GM23248 (cell line): ENCODE measurements around the gene ACOT9. TPM values are rescaled to one million over a fixed set of nuclear protein-coding genes. Genes with fewer than 3 reads are reported as not detected.

Experiments used
- DNase-seq: peaks from one replicate; pipeline ENCODE4 v3.0.0-alpha.2; 2015
- H2AFZ ChIP-seq: fragments of 200-600 bp; sonication (generic); 2 replicates; pipeline ENCODE4 v1.6.1; 2016; ENCODE audit warnings: antibody characterized with exemption
- H3F3A ChIP-seq: fragments of 200-600 bp; sonication (generic); 2 replicates; pipeline ENCODE4 v1.6.1; 2016; ENCODE audit warnings: mild to moderate bottlenecking, antibody characterized with exemption, mixed run types; ENCODE audit not compliant: insufficient read depth
- H3K27ac ChIP-seq: fragments of 200-600 bp; sonication (generic); 2 replicates; pipeline ENCODE4 v1.5.1; 2016; ENCODE audit warnings: mild to moderate bottlenecking
- H3K27me3 ChIP-seq: fragments of 200-600 bp; sonication (generic); replicated peaks from 2 replicates; pipeline ENCODE4 v1.6.1; 2016; ENCODE audit warnings: mild to moderate bottlenecking; ENCODE audit not compliant: insufficient read depth
- H3K36me3 ChIP-seq: fragments of 200-600 bp; sonication (generic); 2 replicates; pipeline ENCODE4 v1.6.1; 2016; ENCODE audit warnings: low read depth, mild to moderate bottlenecking
- H3K4me1 ChIP-seq: fragments of 200-600 bp; sonication (generic); 2 replicates; pipeline ENCODE4 v1.6.1; 2016; ENCODE audit warnings: mild to moderate bottlenecking; ENCODE audit not compliant: insufficient read depth
- H3K4me2 ChIP-seq: fragments of 200-600 bp; sonication (generic); one replicate; pipeline ENCODE4 v1.6.1; 2016; ENCODE audit warnings: mild to moderate bottlenecking; ENCODE audit not compliant: unreplicated experiment
- H3K4me3 ChIP-seq: fragments of 200-600 bp; sonication (generic); 2 replicates; pipeline ENCODE4 v1.5.1; 2016; ENCODE audit warnings: mild to moderate bottlenecking
- H3K79me2 ChIP-seq: fragments of 200-600 bp; sonication (generic); 2 replicates; pipeline ENCODE4 v1.6.1; 2016; ENCODE audit warnings: mild to moderate bottlenecking; ENCODE audit not compliant: insufficient read depth
- H3K9ac ChIP-seq: fragments of 200-600 bp; sonication (generic); 2 replicates; pipeline ENCODE4 v1.6.1; 2016; ENCODE audit warnings: mild to moderate bottlenecking
- H3K9me2 ChIP-seq: fragments of 200-600 bp; sonication (generic); 2 replicates; pipeline ENCODE4 v1.6.1; 2016; ENCODE audit warnings: mixed run types, mild to moderate bottlenecking, moderate library complexity; ENCODE audit not compliant: insufficient read depth
- H3K9me3 ChIP-seq: fragments of 200-600 bp; sonication (generic); one replicate; pipeline ENCODE4 v1.6.1; 2017; ENCODE audit warnings: low read depth
- H4K20me1 ChIP-seq: fragments of 200-600 bp; sonication (generic); 2 replicates; pipeline ENCODE4 v1.6.0; 2016; ENCODE audit not compliant: insufficient read depth
- EZH2 ChIP-seq: fragments of 200-600 bp; sonication (generic); IDR thresholded peaks from 2 replicates; pipeline ENCODE4 v1.6.1; 2018; ENCODE audit warnings: antibody characterized with exemption, mild to moderate bottlenecking; ENCODE audit not compliant: insufficient read depth, poor library complexity, severe bottlenecking
- EZH2phosphoT487 ChIP-seq: fragments of 200-600 bp; sonication (generic); IDR thresholded peaks from 2 replicates; pipeline ENCODE4 v1.6.1; 2018; ENCODE audit warnings: antibody characterized with exemption, moderate library complexity, mild to moderate bottlenecking, low read depth; ENCODE audit not compliant: insufficient read depth
- WGBS, 2 experiments: methylation state at CpG; one replicate each; pipeline ENCODE4 v1.1.6; 2015 to 2017; ENCODE audit warnings: low lambda C conversion rate in 2 of 2, low coverage in 1 of 2; ENCODE audit errors: missing lambda C conversion rate in 2 of 2; 5-methylcytosine and 5-hydroxymethylcytosine counted together
- in situ Hi-C: fragments of 300-500 bp; cut with MboI; formaldehyde crosslinking; loops from 2 replicates; pipeline ENCODE4 v1.15.0; 2020
- polyA plus RNA-seq: library from polyadenylated mRNA; unstranded; fragments of >200 nt; fragmentation: Nextera tagmentation; extraction: Ambion mirVana; gene quantifications from 2 replicates; pipeline ENCODE4 v1.2.1, GENCODE V29; 2016
- total RNA-seq: library from RNA; depleted of rRNA; stranded (reverse); fragments of >200 nt; shearing (Covaris generic); gene quantifications from 2 replicates; pipeline ENCODE4 v1.2.3, GENCODE V29; 2014; rRNA removed

The ACOT9 gene, protein sequence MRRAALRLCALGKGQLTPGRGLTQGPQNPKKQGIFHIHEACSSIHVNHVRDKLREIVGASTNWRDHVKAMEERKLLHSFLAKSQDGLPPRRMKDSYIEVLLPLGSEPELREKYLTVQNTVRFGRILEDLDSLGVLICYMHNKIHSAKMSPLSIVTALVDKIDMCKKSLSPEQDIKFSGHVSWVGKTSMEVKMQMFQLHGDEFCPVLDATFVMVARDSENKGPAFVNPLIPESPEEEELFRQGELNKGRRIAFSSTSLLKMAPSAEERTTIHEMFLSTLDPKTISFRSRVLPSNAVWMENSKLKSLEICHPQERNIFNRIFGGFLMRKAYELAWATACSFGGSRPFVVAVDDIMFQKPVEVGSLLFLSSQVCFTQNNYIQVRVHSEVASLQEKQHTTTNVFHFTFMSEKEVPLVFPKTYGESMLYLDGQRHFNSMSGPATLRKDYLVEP
- total RNA-seq (67.2 and 85.2 TPM in 2 replicates), polyA plus RNA-seq (62.5 and 66.7 TPM in 2 replicates)

DNA sequence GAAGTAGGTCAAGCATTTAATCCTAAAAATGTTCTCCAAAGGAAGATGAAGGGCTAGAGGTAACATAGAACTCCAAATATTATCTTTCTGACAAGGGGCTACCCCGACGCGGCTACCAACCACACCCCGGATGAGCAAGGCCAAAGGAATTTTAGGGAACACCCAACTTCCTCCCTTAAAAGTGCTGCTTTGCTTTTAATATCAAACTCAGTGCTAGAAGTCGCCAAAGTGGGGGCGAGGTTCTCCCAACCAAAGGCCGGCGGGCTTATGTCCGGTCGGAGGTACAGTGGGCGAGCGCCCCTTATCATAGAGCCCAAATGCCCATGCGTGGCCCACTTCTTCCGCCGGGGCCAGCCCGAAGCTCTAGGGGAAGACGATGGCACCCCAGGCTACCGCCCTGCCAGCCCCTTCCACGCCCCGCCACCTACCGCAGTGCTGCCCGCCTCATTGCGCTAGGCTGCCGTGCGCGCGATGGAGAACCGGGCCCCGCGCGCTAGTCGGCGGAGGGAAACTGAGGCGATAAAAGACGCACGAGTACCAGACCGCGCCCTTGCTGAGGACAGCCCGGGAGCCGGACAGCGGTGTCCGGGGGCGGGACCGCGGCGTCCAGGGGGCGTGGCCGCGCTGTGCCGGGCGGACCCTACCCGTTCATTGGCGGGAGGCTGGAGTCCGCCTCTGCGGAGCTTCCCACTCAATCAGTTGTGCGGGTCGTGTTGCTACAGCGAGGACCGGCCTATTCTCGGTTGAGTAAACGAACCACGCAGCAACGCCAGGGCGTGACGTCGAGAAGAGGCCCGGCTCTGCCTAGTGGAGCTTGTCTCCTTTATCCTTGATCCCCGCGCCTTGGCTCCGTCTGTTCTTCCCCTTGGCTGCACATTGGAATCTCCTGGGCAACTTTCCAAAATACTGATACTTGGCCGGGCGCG is at the start of gene ACOT9:
Gene ACOT9, minus strand, starts transcription at position 580 of the 926 bp plus-strand sequence. Its CDS starts 132 bp downstream, at position 448.
- peak; percentile 96 for DNase-seq
- Histone ChIP-seq H3K9ac (peak within 1 kb of the TSS; percentile 100), H3K27me3 (no peaks in the 10 kb centered on the region), H3K4me3 (peak within 1 kb of the TSS; percentile 85), H3K4me2 (peak within 1 kb of the TSS; percentile 83), H2AFZ (peak within 1 kb of the TSS; percentile 67), H3K9me2 (no peaks in the 10 kb centered on the region), H3K27ac (peak within 1 kb of the TSS; percentile 99), H4K20me1 (no peaks in the 10 kb centered on the region), H3K79me2 (peaks cover 42% of the 10 kb centered on the region), H3K36me3 (no peaks in the 10 kb centered on the region), H3K9me3 (no peaks in the 10 kb centered on the region), H3F3A (0 out of 2 replicates have a peak, but pooled peaks cover 12% of the 10 kb centered on the region), H3K4me1 (peaks cover 8% of the 10 kb centered on the region)
- WGBS, 2 experiments = 1% methylated on average over 39 to 56 of the region's 73 CpGs
- in situ Hi-C loops = no loop called here
- TF ChIP-seq EZH2phosphoT487 (no peak), EZH2 (no peak)

DNA sequence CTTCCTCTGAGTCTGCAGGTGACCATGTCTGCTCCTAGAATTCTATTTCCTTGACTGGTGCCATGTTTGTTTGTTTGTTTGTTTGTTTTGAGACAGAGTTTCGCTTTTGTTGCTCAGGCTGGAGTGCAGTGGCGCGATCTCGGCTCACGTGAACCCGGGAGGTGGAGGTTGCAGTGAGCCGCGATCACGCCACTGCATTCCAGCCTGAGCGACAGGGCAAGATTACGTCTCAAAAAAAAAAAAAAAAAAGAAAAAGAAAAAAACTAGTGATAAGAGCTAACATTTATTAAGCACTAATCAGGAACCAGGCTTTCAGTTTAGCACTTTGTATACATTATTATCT is 47.0 kb upstream of the ACOT9 start:
- in situ Hi-C loops = no loop called here
- Histone ChIP-seq H3K9ac (no peak overlapping the region), H3K27me3 (no peaks in the 10 kb centered on the region), H3K4me2 (no peak overlapping the region), H3K27ac (no peak overlapping the region), H2AFZ (no peak overlapping the region), H3F3A (peaks cover 11% of the 10 kb centered on the region), H3K79me2 (peaks cover 5% of the 10 kb centered on the region; the same call in 1 of the 2 replicates), H3K36me3 (0 out of 2 replicates have a peak, but pooled peaks cover 11% of the 10 kb centered on the region), H3K9me2 (no peaks in the 10 kb centered on the region), H4K20me1 (no peaks in the 10 kb centered on the region), H3K9me3 (no peaks in the 10 kb centered on the region), H3K4me3 (no peak overlapping the region), H3K4me1 (peaks cover 3% of the 10 kb centered on the region; the same call in 1 of the 2 replicates)
- TF ChIP-seq EZH2 = no peak
- TF ChIP-seq EZH2phosphoT487 = no peak
- no peak for DNase-seq
- WGBS, 2 experiments = 83 to 98% methylated on average over 1 to 11 of the region's 11 CpGs

DNA sequence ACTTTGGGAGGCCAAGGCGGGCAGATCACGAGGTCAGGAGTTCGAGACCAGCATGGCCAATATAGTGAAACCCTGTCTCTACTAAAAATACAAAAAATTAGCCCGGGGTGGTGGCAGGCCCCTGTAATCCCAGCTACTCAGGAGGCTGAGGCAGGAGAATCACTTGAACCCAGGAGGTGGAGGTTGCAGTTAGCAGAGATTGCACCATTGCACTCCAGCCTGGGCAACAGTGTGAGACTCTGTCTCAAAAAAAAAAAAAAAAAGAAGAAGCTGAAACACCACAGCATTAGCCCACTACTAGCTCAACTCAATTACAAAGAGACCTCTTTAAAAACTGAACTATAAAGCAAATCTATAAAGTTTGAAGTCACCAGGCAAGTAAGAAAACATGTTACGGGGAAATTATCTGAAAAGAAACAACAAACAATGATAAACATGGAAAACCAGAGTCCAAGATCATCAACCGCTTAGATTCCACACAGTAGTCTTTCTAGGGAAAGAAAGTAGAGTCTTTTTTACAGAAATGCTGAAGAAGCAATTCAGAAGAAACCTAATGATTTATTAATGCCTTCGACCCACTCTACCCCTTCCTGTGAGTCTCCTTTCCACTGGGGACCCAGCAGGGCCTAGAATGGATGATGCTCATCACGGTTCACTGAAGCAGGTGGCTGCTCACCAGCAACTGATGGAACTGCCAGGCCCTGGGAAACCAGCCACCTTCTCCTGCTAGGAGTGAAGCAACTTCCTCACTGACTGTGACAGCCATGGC is 46.5 kb upstream of the ACOT9 start:
- H3K4me3 ChIP-seq = no peak overlapping the region
- H3K4me1 ChIP-seq = peaks cover 8% of the 10 kb centered on the region; the same call in 1 of the 2 replicates
- H3K27me3 ChIP-seq = no peaks in the 10 kb centered on the region
- peaks cover 16% of the 10 kb centered on the region for H3F3A ChIP-seq
- H3K79me2 ChIP-seq = peaks cover 10% of the 10 kb centered on the region; the same call in 1 of the 2 replicates
- in situ Hi-C loops = loop anchor here (10.0 kb wide), 1 partner anchor 115 kb away; the partner anchor contains the start of genes APOO and CXorf58
- no peaks in the 10 kb centered on the region for H4K20me1 ChIP-seq
- H3K36me3 ChIP-seq = 0 out of 2 replicates have a peak, but pooled peaks cover 14% of the 10 kb centered on the region
- no peaks in the 10 kb centered on the region for H3K9me2 ChIP-seq
- no peak for DNase-seq
- TF ChIP-seq EZH2phosphoT487 = no peak
- TF ChIP-seq EZH2 = no peak
- no peak overlapping the region for H3K4me2 ChIP-seq
- H3K9ac ChIP-seq = no peak overlapping the region
- no peak overlapping the region for H3K27ac ChIP-seq
- H2AFZ ChIP-seq = no peak overlapping the region
- no peaks in the 10 kb centered on the region for H3K9me3 ChIP-seq
- 94 to 98% methylated on average over 4 to 8 of the region's 8 CpGs for WGBS, 2 experiments
